Neural progenitor cell (in vitro differentiated cells): ENCODE results near the gene DPP7.

Source experiments
- CTCF ChIP-seq: fragments of 200-600 bp; sonication (generic); IDR thresholded peaks from 2 replicates; pipeline ENCODE4 v1.5.1; 2017; ENCODE audit warnings: antibody characterized with exemption, mild to moderate bottlenecking
- EZH2 ChIP-seq: fragments of 200-600 bp; sonication (generic); IDR thresholded peaks from 2 replicates; pipeline ENCODE4 v1.6.1; 2017; ENCODE audit warnings: antibody characterized with exemption, mild to moderate bottlenecking, moderate library complexity
- EZH2phosphoT487 ChIP-seq: fragments of 200-600 bp; sonication (generic); IDR thresholded peaks from 2 replicates; pipeline ENCODE4 v1.6.1; 2017; ENCODE audit warnings: antibody characterized with exemption

GRCh38 chr9:137083394-137084004 is 31.0 kb downstream of the DPP7 start:
- no peak for TF ChIP-seq CTCF
- TF ChIP-seq EZH2: no peak
- TF ChIP-seq EZH2phosphoT487: no peak
